ENCODE measurements around the gene CD276. TPM values are rescaled to one million over a fixed set of nuclear protein-coding genes. Genes with fewer than 3 reads are reported as not detected.
A peak's percentile ranks its signal among the peaks of the same experiment; 100 is the strongest.
"Not testable (repeated sequence)": the region's sequence is repeated elsewhere in the genome, so short reads cannot be mapped to it uniquely, and the experiment has no call there.

CD276 gene
- total and polyA plus RNA-seq, 2 experiments from 2014 or later, result 106 to 222 TPM

GRCh38 chr15:73724212-73724611 is 40.0 kb downstream of the CD276 start:
- Histone ChIP-seq H2AFZ (no peak overlapping the region), H3K27ac (no peak overlapping the region), H3K27me3 (no peaks in the 10 kb centered on the region), H3K9me3 (ENCODE audit: low read depth) (no peaks in the 10 kb centered on the region), H3K4me1 (ENCODE audit: insufficient read depth) (no peaks in the 10 kb centered on the region), H3K79me2 (no peaks in the 10 kb centered on the region), H3K36me3 (replicated peaks; ENCODE audit: insufficient read depth, low read depth) (no peaks in the 10 kb centered on the region), H4K20me1 (ENCODE audit: insufficient read depth, poor library complexity, severe bottlenecking) (no peaks in the 10 kb centered on the region), H3K4me3 (no peak overlapping the region), H3K9me2 (replicated peaks; ENCODE audit: insufficient read depth) (no peaks in the 10 kb centered on the region), H3K4me2 (no peak overlapping the region)
- WGBS (ENCODE audit: low lambda C conversion rate, missing lambda C conversion rate), result 78% methylated on average over 3 of the region's 3 CpGs
- DNase-seq (ENCODE audit: low spot score), result no peak
- TF ChIP-seq EZH2 (IDR thresholded peaks at IDR 0.05; ENCODE audit: borderline replicate concordance), result no peak
- no peak for TF ChIP-seq EZH2phosphoT487 (IDR thresholded peaks at IDR 0.05; ENCODE audit: low read depth, severe bottlenecking, unreplicated experiment)
- TF ChIP-seq CTCF (IDR thresholded peaks at IDR 0.05; ENCODE audit: poor library complexity), result no peak

- Histone ChIP-seq H3K4me2 (no peak overlapping the region), H2AFZ (no peak overlapping the region)
- WGBS (ENCODE audit: low lambda C conversion rate, missing lambda C conversion rate), result 80% methylated on average over 7 of the region's 7 CpGs
Observed at GRCh38 chr15:73727330-73727976, 43.3 kb downstream of the CD276 start.

GRCh38 chr15:73732051-73732450 is 47.9 kb downstream of the CD276 start:
- H3K27me3 ChIP-seq; H2AFZ ChIP-seq; H3K9me2 ChIP-seq (replicated peaks; ENCODE audit: insufficient read depth); H3K9me3 ChIP-seq (ENCODE audit: low read depth); H3K79me2 ChIP-seq; H3K4me3 ChIP-seq; H3K4me2 ChIP-seq; H4K20me1 ChIP-seq (ENCODE audit: insufficient read depth, poor library complexity, severe bottlenecking); H3K27ac ChIP-seq; DNase-seq (ENCODE audit: low spot score); H3K4me1 ChIP-seq (ENCODE audit: insufficient read depth); H3K36me3 ChIP-seq (replicated peaks; ENCODE audit: insufficient read depth, low read depth): not testable (repeated sequence)
- 99% methylated on average over 13 of the region's 29 CpGs for WGBS (ENCODE audit: low lambda C conversion rate, missing lambda C conversion rate)

More at GRCh38 chr15:73727330-73727976, 43.3 kb downstream of the CD276 start:
- no peaks in the 10 kb centered on the region for H3K36me3 ChIP-seq (replicated peaks; ENCODE audit: insufficient read depth, low read depth)
- no peak overlapping the region for H3K27ac ChIP-seq
- H4K20me1 ChIP-seq (ENCODE audit: insufficient read depth, poor library complexity, severe bottlenecking), result no peaks in the 10 kb centered on the region
- no peaks in the 10 kb centered on the region for H3K9me2 ChIP-seq (replicated peaks; ENCODE audit: insufficient read depth)
- no peaks in the 10 kb centered on the region for H3K4me1 ChIP-seq (ENCODE audit: insufficient read depth)
- H3K4me3 ChIP-seq, result no peak overlapping the region
- no peaks in the 10 kb centered on the region for H3K9me3 ChIP-seq (ENCODE audit: low read depth)
- no peaks in the 10 kb centered on the region for H3K27me3 ChIP-seq
- peak; percentile 34 for DNase-seq (ENCODE audit: low spot score)
- no peaks in the 10 kb centered on the region for H3K79me2 ChIP-seq
- no peak for TF ChIP-seq EZH2 (IDR thresholded peaks at IDR 0.05; ENCODE audit: borderline replicate concordance)
- no peak for TF ChIP-seq EZH2phosphoT487 (IDR thresholded peaks at IDR 0.05; ENCODE audit: low read depth, severe bottlenecking, unreplicated experiment)
- TF ChIP-seq CTCF (IDR thresholded peaks at IDR 0.05; ENCODE audit: poor library complexity), result no peak

DNA sequence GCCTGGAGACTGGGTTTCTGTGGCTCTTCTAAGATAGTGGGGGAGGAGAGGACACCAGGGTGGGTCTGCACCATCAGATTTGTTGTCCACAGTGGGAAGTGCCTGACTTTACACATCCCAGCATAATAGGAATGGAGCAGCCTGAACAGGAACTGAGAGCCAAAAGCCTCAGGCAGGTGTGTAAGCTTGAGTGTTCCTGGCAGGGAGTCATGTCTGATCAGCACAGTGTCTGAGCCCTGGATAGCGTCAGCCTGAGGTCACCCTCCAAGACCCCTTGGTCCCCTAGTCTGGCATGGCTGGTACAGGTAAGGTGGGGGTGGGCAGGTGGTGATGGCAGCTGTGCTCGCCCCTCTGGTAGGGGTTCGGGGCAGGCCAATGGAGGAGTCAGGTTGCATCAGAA is 48.7 kb downstream of the CD276 start:
- Histone ChIP-seq H3K9me2 (replicated peaks; ENCODE audit: insufficient read depth) (no peaks in the 10 kb centered on the region), H3K27me3 (no peaks in the 10 kb centered on the region), H3K9me3 (ENCODE audit: low read depth) (no peaks in the 10 kb centered on the region), H3K4me1 (ENCODE audit: insufficient read depth) (no peaks in the 10 kb centered on the region), H4K20me1 (ENCODE audit: insufficient read depth, poor library complexity, severe bottlenecking) (no peaks in the 10 kb centered on the region), H2AFZ (no peak overlapping the region), H3K79me2 (no peaks in the 10 kb centered on the region), H3K4me2 (no peak overlapping the region), H3K4me3 (no peak overlapping the region), H3K27ac (no peak overlapping the region), H3K36me3 (replicated peaks; ENCODE audit: insufficient read depth, low read depth) (no peaks in the 10 kb centered on the region)
- no peak for TF ChIP-seq EZH2phosphoT487 (IDR thresholded peaks at IDR 0.05; ENCODE audit: low read depth, severe bottlenecking, unreplicated experiment)
- TF ChIP-seq EZH2 (IDR thresholded peaks at IDR 0.05; ENCODE audit: borderline replicate concordance), result no peak
- no peak for TF ChIP-seq CTCF (IDR thresholded peaks at IDR 0.05; ENCODE audit: poor library complexity)
- no peak for DNase-seq (ENCODE audit: low spot score)
- WGBS (ENCODE audit: low lambda C conversion rate, missing lambda C conversion rate), result 82% methylated on average over 3 of the region's 3 CpGs
